Nephron (organoid): ENCODE measurements around the gene SPTBN1.

Experiments used
- H3K27ac Mint-ChIP-seq, 3 experiments: 2 replicates each; pipeline ENCODE4 v1.8.0; 2020; ENCODE audit warnings: mixed read lengths in 3 of 3, mild to moderate bottlenecking in 2 of 3, moderate library complexity in 1 of 3
- H3K27me3 Mint-ChIP-seq: 2 replicates; pipeline ENCODE4 v1.8.0; 2021; ENCODE audit warnings: low read depth, mild to moderate bottlenecking, moderate library complexity, mixed read lengths
- H3K36me3 Mint-ChIP-seq: 2 replicates; pipeline ENCODE4 v1.8.0; 2020; ENCODE audit warnings: low read depth, mixed read lengths
- H3K4me1 Mint-ChIP-seq: 2 replicates; pipeline ENCODE4 v1.8.0; 2020; ENCODE audit warnings: mixed read lengths
- H3K4me3 Mint-ChIP-seq, 3 experiments: 2 replicates each; pipeline ENCODE4 v1.8.0; 2020; ENCODE audit warnings: mild to moderate bottlenecking in 3 of 3, mixed read lengths in 3 of 3, moderate library complexity in 2 of 3
- H3K9me3 Mint-ChIP-seq: 2 replicates; pipeline ENCODE4 v1.8.0; 2020; ENCODE audit warnings: mixed read lengths
- TF ChIP-seq, protein P1 (sequence below), 3 experiments: fragments of 200-600 bp; sonication (generic); IDR thresholded peaks; one replicate each; pipeline ENCODE4 v1.5.0; 2021; ENCODE audit warnings: antibody characterized with exemption in 3 of 3; ENCODE audit not compliant: unreplicated experiment in 3 of 3

The SPTBN1 gene

DNA sequence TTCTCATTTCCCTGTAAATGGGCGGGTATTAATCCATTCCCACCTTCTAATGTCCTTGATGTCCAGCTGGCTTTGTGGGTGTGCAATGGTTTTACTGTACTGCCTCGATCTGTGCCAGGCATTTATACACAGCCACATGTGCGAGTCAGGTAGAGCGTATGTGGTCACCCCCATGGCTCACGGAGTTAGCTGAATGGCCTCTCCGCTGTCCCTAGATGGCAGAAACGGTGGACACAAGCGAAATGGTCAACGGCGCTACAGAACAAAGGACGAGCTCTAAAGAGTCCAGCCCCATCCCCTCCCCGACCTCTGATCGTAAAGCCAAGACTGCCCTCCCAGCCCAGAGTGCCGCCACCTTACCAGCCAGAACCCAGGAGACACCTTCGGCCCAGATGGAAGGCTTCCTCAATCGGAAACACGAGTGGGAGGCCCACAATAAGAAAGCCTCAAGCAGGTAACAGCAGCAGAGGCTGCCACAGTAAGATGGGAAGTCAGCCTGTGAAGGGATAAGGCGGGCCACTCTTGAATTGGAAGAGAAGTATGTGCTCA is 208.2 kb downstream of the SPTBN1 start:
- TF ChIP-seq, protein P1, sequence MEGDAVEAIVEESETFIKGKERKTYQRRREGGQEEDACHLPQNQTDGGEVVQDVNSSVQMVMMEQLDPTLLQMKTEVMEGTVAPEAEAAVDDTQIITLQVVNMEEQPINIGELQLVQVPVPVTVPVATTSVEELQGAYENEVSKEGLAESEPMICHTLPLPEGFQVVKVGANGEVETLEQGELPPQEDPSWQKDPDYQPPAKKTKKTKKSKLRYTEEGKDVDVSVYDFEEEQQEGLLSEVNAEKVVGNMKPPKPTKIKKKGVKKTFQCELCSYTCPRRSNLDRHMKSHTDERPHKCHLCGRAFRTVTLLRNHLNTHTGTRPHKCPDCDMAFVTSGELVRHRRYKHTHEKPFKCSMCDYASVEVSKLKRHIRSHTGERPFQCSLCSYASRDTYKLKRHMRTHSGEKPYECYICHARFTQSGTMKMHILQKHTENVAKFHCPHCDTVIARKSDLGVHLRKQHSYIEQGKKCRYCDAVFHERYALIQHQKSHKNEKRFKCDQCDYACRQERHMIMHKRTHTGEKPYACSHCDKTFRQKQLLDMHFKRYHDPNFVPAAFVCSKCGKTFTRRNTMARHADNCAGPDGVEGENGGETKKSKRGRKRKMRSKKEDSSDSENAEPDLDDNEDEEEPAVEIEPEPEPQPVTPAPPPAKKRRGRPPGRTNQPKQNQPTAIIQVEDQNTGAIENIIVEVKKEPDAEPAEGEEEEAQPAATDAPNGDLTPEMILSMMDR (IDR thresholded peaks at IDR 0.05; ENCODE audit: unreplicated experiment in 3 of 3), result no peak
- Mint-ChIP-seq H3K4me1 (peaks cover 38% of the 10 kb centered on the region), H3K36me3 (peaks cover 96% of the 10 kb centered on the region), H3K9me3 (no peaks in the 10 kb centered on the region), H3K27ac (peak overlapping the region in 2 of 3 experiments; percentile 92 to 97), H3K27me3 (no peaks in the 10 kb centered on the region), H3K4me3 (no peak overlapping the region)

- H3K4me3 Mint-ChIP-seq, result peak overlapping the region in 1 of 3 experiments; percentile 26
- H3K27ac Mint-ChIP-seq, result peak overlapping the region; percentile 75 to 97 (median 92)
- no peaks in the 10 kb centered on the region for H3K27me3 Mint-ChIP-seq
- TF ChIP-seq, protein P1 (IDR thresholded peaks at IDR 0.05; ENCODE audit: unreplicated experiment in 3 of 3), result peak; percentile 29 to 54 (median 46)
- H3K9me3 Mint-ChIP-seq, result no peaks in the 10 kb centered on the region
- H3K36me3 Mint-ChIP-seq, result peaks cover 97% of the 10 kb centered on the region
- peaks cover 38% of the 10 kb centered on the region for H3K4me1 Mint-ChIP-seq
Measured at GRCh38 chr2:54665436-54665856, 209.3 kb downstream of the SPTBN1 start.

DNA sequence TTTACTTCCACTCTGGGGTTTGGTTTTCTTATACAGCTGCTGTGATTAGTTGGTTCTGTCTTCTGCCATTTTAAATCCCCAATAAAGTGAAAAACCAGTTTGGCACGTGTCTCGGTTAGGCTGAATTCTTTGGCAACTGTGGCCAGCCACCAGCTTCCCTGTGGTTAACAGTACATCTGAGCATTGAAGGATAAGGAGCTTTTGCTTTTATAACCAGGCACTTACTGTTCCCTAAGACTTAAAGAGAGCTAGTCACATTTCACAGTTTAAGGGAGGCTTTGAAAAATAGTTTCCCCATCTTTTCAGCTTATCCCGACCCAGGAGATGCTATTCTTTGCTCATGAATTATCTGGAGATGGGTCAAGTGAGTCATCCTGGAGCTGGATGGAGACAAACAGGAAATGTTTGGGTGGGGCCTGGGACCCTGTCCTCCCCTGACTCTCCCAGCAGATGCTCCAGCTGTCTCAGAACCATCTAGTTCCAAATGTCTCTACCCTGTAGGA is 210.1 kb downstream of the SPTBN1 start:
- H3K4me1 Mint-ChIP-seq, result peaks cover 38% of the 10 kb centered on the region
- H3K27ac Mint-ChIP-seq, result peak overlapping the region; percentile 75 to 97 (median 92)
- TF ChIP-seq, protein P1 (IDR thresholded peaks at IDR 0.05; ENCODE audit: unreplicated experiment in 3 of 3), result no peak
- no peaks in the 10 kb centered on the region for H3K27me3 Mint-ChIP-seq
- H3K4me3 Mint-ChIP-seq, result peak overlapping the region in 1 of 3 experiments; percentile 41
- H3K9me3 Mint-ChIP-seq, result no peaks in the 10 kb centered on the region
- peaks cover 97% of the 10 kb centered on the region for H3K36me3 Mint-ChIP-seq

- H3K9me3 Mint-ChIP-seq, result no peaks in the 10 kb centered on the region
- peak overlapping the region in 2 of 3 experiments; percentile 1 to 41 for H3K4me3 Mint-ChIP-seq
Measured at GRCh38 chr2:54666634-54667265, 210.6 kb downstream of the SPTBN1 start.

DNA sequence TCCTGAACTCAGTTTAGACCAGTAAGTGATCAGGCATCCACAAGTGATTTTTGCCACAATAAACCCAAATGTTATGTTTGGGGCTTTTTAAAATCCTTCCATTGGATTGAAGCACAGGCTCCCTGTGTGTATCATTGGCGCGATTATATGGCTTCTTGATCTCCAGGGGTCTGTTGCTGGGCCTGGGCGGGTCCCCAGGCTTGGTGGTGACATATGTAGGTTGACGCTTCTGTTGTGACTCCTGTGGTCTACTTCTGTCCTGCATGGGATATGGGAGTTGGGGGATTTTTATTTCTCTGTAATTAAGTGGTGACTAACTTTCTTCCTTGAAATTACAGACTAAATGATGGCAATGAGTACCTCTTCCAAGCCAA is 211.1 kb downstream of the SPTBN1 start:
- H3K9me3 Mint-ChIP-seq, result no peaks in the 10 kb centered on the region
- TF ChIP-seq, protein P1 (IDR thresholded peaks at IDR 0.05; ENCODE audit: unreplicated experiment in 3 of 3), result no peak
- no peak overlapping the region for H3K4me3 Mint-ChIP-seq
- H3K27ac Mint-ChIP-seq, result peak overlapping the region; percentile 75 to 97 (median 92)
- no peaks in the 10 kb centered on the region for H3K27me3 Mint-ChIP-seq
- H3K4me1 Mint-ChIP-seq, result peaks cover 38% of the 10 kb centered on the region
- peaks cover 95% of the 10 kb centered on the region for H3K36me3 Mint-ChIP-seq

More at GRCh38 chr2:54666634-54667265, 210.6 kb downstream of the SPTBN1 start:
- Mint-ChIP-seq H3K36me3 (peaks cover 95% of the 10 kb centered on the region), H3K4me1 (peaks cover 38% of the 10 kb centered on the region), H3K27ac (peak overlapping the region; percentile 75 to 97 (median 92)), H3K27me3 (no peaks in the 10 kb centered on the region)
- TF ChIP-seq, protein P1 (IDR thresholded peaks at IDR 0.05; ENCODE audit: unreplicated experiment in 3 of 3), result no peak
